ENCODE data around the gene SFI1.

SFI1 gene

GRCh38 chr22:31569126-31569525 is 72.8 kb downstream of the SFI1 start:
- POLR2A ChIA-PET = no interaction called here
- DNase-seq = no peak
- Histone ChIP-seq H3K9me3 (ENCODE audit: control extremely low read depth in 1 of 5, control insufficient read depth in 4 of 5, insufficient read depth in 2 of 5, low read depth in 1 of 5, low read length in 4 of 5) (no peaks in the 10 kb centered on the region), H3K4me3 (ENCODE audit: control insufficient read depth in 1 of 7, extremely low read depth in 1 of 7, insufficient read depth in 4 of 7, low read depth in 2 of 7, low read length in 6 of 7) (no peak overlapping the region), H3K27me3 (replicated peaks in 2 of 5; ENCODE audit: control insufficient read depth in 4 of 5, insufficient read depth in 5 of 5, low read length in 4 of 5) (no peaks in the 10 kb centered on the region), H3K27ac (ENCODE audit: insufficient read depth in 1 of 2, low read depth in 1 of 2, low read length in 2 of 2, poor library complexity in 1 of 2, severe bottlenecking in 2 of 2) (no peak overlapping the region), H3K4me1 (ENCODE audit: control extremely low read depth in 1 of 4, control insufficient read depth in 4 of 4, insufficient read depth in 4 of 4, low read length in 3 of 4) (no peaks in the 10 kb centered on the region), H3K36me3 (ENCODE audit: control insufficient read depth in 4 of 4, insufficient read depth in 4 of 4, low read length in 3 of 4) (peaks cover 5 to 19% (median 8%) of the 10 kb centered on the region in 4 experiments)
- CTCF ChIA-PET = no interaction called here
- WGBS (ENCODE audit: insufficient coverage) = no CpG with 5 or more reads among the region's 1 CpG

DNA sequence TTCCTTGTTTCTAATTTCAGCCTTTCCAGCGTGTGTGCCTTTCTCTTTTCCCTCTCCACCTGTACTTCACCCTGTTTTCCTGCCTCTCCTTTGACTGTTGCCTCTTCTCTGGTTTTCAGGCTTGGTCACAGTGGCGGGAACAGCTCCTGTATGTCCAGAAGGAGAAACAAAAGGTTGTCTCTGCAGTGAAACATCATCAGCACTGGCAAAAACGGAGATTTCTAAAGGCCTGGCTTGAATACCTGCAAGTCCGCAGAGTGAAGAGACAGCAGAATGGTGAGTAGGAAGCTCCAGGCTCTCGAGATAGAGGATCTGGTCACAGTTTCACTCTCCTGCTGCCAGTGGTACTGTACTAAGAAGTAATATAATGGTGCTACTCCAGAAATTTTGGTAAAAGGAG is 76.6 kb downstream of the SFI1 start:
- 93% methylated on average over 5 of the region's 5 CpGs for WGBS (ENCODE audit: insufficient coverage)
- CTCF ChIA-PET = no interaction called here
- no peak overlapping the region for H3K27ac ChIP-seq (ENCODE audit: insufficient read depth in 1 of 2, low read depth in 1 of 2, low read length in 2 of 2, poor library complexity in 1 of 2, severe bottlenecking in 2 of 2)
- H3K27me3 ChIP-seq (replicated peaks in 2 of 5; ENCODE audit: control insufficient read depth in 4 of 5, insufficient read depth in 5 of 5, low read length in 4 of 5) = no peaks in the 10 kb centered on the region
- no peaks in the 10 kb centered on the region for H3K4me1 ChIP-seq (ENCODE audit: control extremely low read depth in 1 of 4, control insufficient read depth in 4 of 4, insufficient read depth in 4 of 4, low read length in 3 of 4)
- POLR2A ChIA-PET = no interaction called here
- H3K4me3 ChIP-seq (ENCODE audit: control insufficient read depth in 1 of 7, extremely low read depth in 1 of 7, insufficient read depth in 4 of 7, low read depth in 2 of 7, low read length in 6 of 7) = no peak overlapping the region
- H3K9me3 ChIP-seq (ENCODE audit: control extremely low read depth in 1 of 5, control insufficient read depth in 4 of 5, insufficient read depth in 2 of 5, low read depth in 1 of 5, low read length in 4 of 5) = no peaks in the 10 kb centered on the region
- H3K36me3 ChIP-seq (ENCODE audit: control insufficient read depth in 4 of 4, insufficient read depth in 4 of 4, low read length in 3 of 4) = peaks cover 4 to 46% (median 24%) of the 10 kb centered on the region in 4 experiments
- no peak for DNase-seq

GRCh38 chr22:31574055-31574670 is 77.8 kb downstream of the SFI1 start:
- Histone ChIP-seq H3K27ac (ENCODE audit: insufficient read depth in 1 of 2, low read depth in 1 of 2, low read length in 2 of 2, poor library complexity in 1 of 2, severe bottlenecking in 2 of 2) (no peak overlapping the region), H3K4me1 (ENCODE audit: control extremely low read depth in 1 of 4, control insufficient read depth in 4 of 4, insufficient read depth in 4 of 4, low read length in 3 of 4) (no peaks in the 10 kb centered on the region), H3K4me3 (ENCODE audit: control insufficient read depth in 1 of 7, extremely low read depth in 1 of 7, insufficient read depth in 4 of 7, low read depth in 2 of 7, low read length in 6 of 7) (no peak overlapping the region), H3K36me3 (ENCODE audit: control insufficient read depth in 4 of 4, insufficient read depth in 4 of 4, low read length in 3 of 4) (peaks cover 4 to 51% (median 29%) of the 10 kb centered on the region in 4 experiments), H3K27me3 (replicated peaks in 2 of 5; ENCODE audit: control insufficient read depth in 4 of 5, insufficient read depth in 5 of 5, low read length in 4 of 5) (no peaks in the 10 kb centered on the region), H3K9me3 (ENCODE audit: control extremely low read depth in 1 of 5, control insufficient read depth in 4 of 5, insufficient read depth in 2 of 5, low read depth in 1 of 5, low read length in 4 of 5) (no peaks in the 10 kb centered on the region)
- WGBS (ENCODE audit: insufficient coverage) = 100% methylated on average over 2 of the region's 3 CpGs
- no peak for DNase-seq
- ChIA-PET CTCF (interaction anchor here (1.0 to 1.6 kb wide), 2 partner anchors 9 to 17 kb away, joined by 4 to 11 read pairs; no protein-coding TSS in a partner anchor), POLR2A (no interaction called here)

- Histone ChIP-seq H3K27ac (ENCODE audit: insufficient read depth in 1 of 2, low read depth in 1 of 2, low read length in 2 of 2, poor library complexity in 1 of 2, severe bottlenecking in 2 of 2) (no peak overlapping the region), H3K27me3 (replicated peaks in 2 of 5; ENCODE audit: control insufficient read depth in 4 of 5, insufficient read depth in 5 of 5, low read length in 4 of 5) (no peaks in the 10 kb centered on the region), H3K4me3 (ENCODE audit: control insufficient read depth in 1 of 7, extremely low read depth in 1 of 7, insufficient read depth in 4 of 7, low read depth in 2 of 7, low read length in 6 of 7) (no peak overlapping the region), H3K9me3 (ENCODE audit: control extremely low read depth in 1 of 5, control insufficient read depth in 4 of 5, insufficient read depth in 2 of 5, low read depth in 1 of 5, low read length in 4 of 5) (no peaks in the 10 kb centered on the region), H3K36me3 (ENCODE audit: control insufficient read depth in 4 of 4, insufficient read depth in 4 of 4, low read length in 3 of 4) (peaks cover 4 to 50% (median 30%) of the 10 kb centered on the region in 4 experiments), H3K4me1 (ENCODE audit: control extremely low read depth in 1 of 4, control insufficient read depth in 4 of 4, insufficient read depth in 4 of 4, low read length in 3 of 4) (no peaks in the 10 kb centered on the region)
- ChIA-PET CTCF (interaction anchor here (0.8 to 1.6 kb wide), 2 partner anchors 18 to 53 kb away, joined by 3 to 11 read pairs; no protein-coding TSS in a partner anchor), POLR2A (no interaction called here)
- 100% methylated on average over 6 of the region's 8 CpGs for WGBS (ENCODE audit: insufficient coverage)
- DNase-seq = no peak
These were observed 78.9 kb downstream of the SFI1 start for GRCh38 chr22:31575190-31575589.

- 100% methylated on average over 5 of the region's 5 CpGs for WGBS (ENCODE audit: insufficient coverage)
- no peak overlapping the region for H3K4me3 ChIP-seq (ENCODE audit: control insufficient read depth in 1 of 7, extremely low read depth in 1 of 7, insufficient read depth in 4 of 7, low read depth in 2 of 7, low read length in 6 of 7)
- no peak for DNase-seq
- H3K27ac ChIP-seq (ENCODE audit: insufficient read depth in 1 of 2, low read depth in 1 of 2, low read length in 2 of 2, poor library complexity in 1 of 2, severe bottlenecking in 2 of 2) = no peak overlapping the region
- no peaks in the 10 kb centered on the region for H3K4me1 ChIP-seq (ENCODE audit: control extremely low read depth in 1 of 4, control insufficient read depth in 4 of 4, insufficient read depth in 4 of 4, low read length in 3 of 4)
- no peaks in the 10 kb centered on the region for H3K27me3 ChIP-seq (replicated peaks in 2 of 5; ENCODE audit: control insufficient read depth in 4 of 5, insufficient read depth in 5 of 5, low read length in 4 of 5)
- POLR2A ChIA-PET = interaction anchor here (0.6 kb wide), 1 partner anchor 13 kb away, joined by 3 read pairs; no protein-coding TSS in a partner anchor
- H3K36me3 ChIP-seq (ENCODE audit: control insufficient read depth in 4 of 4, insufficient read depth in 4 of 4, low read length in 3 of 4) = peaks cover 2 to 43% (median 29%) of the 10 kb centered on the region in 4 experiments
- H3K9me3 ChIP-seq (ENCODE audit: control extremely low read depth in 1 of 5, control insufficient read depth in 4 of 5, insufficient read depth in 2 of 5, low read depth in 1 of 5, low read length in 4 of 5) = no peaks in the 10 kb centered on the region
- CTCF ChIA-PET = no interaction called here
These were observed 81.4 kb downstream of the SFI1 start for GRCh38 chr22:31577711-31578110.

DNA sequence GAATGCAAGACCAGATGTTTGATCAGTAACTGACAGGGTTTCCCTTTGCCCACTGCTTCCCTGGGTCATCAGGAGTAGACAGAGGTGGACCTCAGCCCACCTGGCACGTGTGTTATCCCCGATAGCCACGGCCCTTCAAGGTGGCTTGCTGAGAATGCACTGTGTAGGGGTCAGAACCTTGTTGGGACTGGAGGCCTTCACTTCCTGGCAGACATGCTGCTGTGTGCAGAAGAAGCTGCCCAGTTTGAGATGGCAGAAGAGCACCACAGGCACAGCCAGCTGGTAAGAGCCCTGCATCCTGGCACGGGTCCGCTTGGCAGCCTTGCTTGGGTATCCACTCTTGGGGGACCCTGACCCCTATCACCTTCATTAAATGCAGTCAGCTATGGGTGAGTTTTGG is 81.8 kb downstream of the SFI1 start:
- peaks cover 2 to 39% (median 27%) of the 10 kb centered on the region in 4 experiments for H3K36me3 ChIP-seq (ENCODE audit: control insufficient read depth in 4 of 4, insufficient read depth in 4 of 4, low read length in 3 of 4)
- no peaks in the 10 kb centered on the region for H3K4me1 ChIP-seq (ENCODE audit: control extremely low read depth in 1 of 4, control insufficient read depth in 4 of 4, insufficient read depth in 4 of 4, low read length in 3 of 4)
- ChIA-PET CTCF (no interaction called here), POLR2A (interaction anchor here (0.6 kb wide), 1 partner anchor 14 kb away, joined by 3 read pairs; no protein-coding TSS in a partner anchor)
- H3K4me3 ChIP-seq (ENCODE audit: control insufficient read depth in 1 of 7, extremely low read depth in 1 of 7, insufficient read depth in 4 of 7, low read depth in 2 of 7, low read length in 6 of 7) = no peak overlapping the region
- no peak for DNase-seq
- 96% methylated on average over 4 of the region's 5 CpGs for WGBS (ENCODE audit: insufficient coverage)
- H3K27ac ChIP-seq (ENCODE audit: insufficient read depth in 1 of 2, low read depth in 1 of 2, low read length in 2 of 2, poor library complexity in 1 of 2, severe bottlenecking in 2 of 2) = no peak overlapping the region
- H3K9me3 ChIP-seq (ENCODE audit: control extremely low read depth in 1 of 5, control insufficient read depth in 4 of 5, insufficient read depth in 2 of 5, low read depth in 1 of 5, low read length in 4 of 5) = no peaks in the 10 kb centered on the region
- no peaks in the 10 kb centered on the region for H3K27me3 ChIP-seq (replicated peaks in 2 of 5; ENCODE audit: control insufficient read depth in 4 of 5, insufficient read depth in 5 of 5, low read length in 4 of 5)

DNA sequence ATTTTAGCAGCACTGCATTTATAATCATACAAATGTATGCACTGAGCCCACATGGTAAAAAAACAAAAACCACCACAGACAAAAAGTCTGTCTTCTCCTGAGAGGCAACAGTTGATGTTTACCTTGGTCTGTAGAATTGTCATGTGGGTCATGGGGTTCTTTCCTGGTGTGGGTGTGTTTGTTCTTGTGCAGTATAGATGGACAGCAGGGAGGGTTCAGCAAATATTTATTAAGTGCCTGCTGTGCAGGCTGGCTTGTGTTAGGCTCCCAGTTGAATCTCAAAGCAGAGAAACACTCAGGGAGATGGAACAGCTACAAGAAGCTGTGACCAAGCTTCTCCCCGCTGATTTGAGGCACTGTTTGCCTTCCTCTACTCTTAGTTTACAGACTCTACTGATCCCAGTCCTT is 83.5 kb downstream of the SFI1 start:
- no peaks in the 10 kb centered on the region for H3K4me1 ChIP-seq (ENCODE audit: control extremely low read depth in 1 of 4, control insufficient read depth in 4 of 4, insufficient read depth in 4 of 4, low read length in 3 of 4)
- H3K27ac ChIP-seq (ENCODE audit: insufficient read depth in 1 of 2, low read depth in 1 of 2, low read length in 2 of 2, poor library complexity in 1 of 2, severe bottlenecking in 2 of 2) = no peak overlapping the region
- peaks cover 4 to 45% (median 25%) of the 10 kb centered on the region in 4 experiments for H3K36me3 ChIP-seq (ENCODE audit: control insufficient read depth in 4 of 4, insufficient read depth in 4 of 4, low read length in 3 of 4)
- no peaks in the 10 kb centered on the region for H3K9me3 ChIP-seq (ENCODE audit: control extremely low read depth in 1 of 5, control insufficient read depth in 4 of 5, insufficient read depth in 2 of 5, low read depth in 1 of 5, low read length in 4 of 5)
- 100% methylated on average over 1 of the region's 1 CpG for WGBS (ENCODE audit: insufficient coverage)
- CTCF ChIA-PET = interaction anchor here (1.4 kb wide), 1 partner anchor 53 kb away, joined by 3 read pairs; no protein-coding TSS in a partner anchor
- no peak for DNase-seq
- POLR2A ChIA-PET = no interaction called here
- H3K27me3 ChIP-seq (replicated peaks in 2 of 5; ENCODE audit: control insufficient read depth in 4 of 5, insufficient read depth in 5 of 5, low read length in 4 of 5) = no peaks in the 10 kb centered on the region
- H3K4me3 ChIP-seq (ENCODE audit: control insufficient read depth in 1 of 7, extremely low read depth in 1 of 7, insufficient read depth in 4 of 7, low read depth in 2 of 7, low read length in 6 of 7) = no peak overlapping the region

Data from common myeloid progenitor, CD34-positive (primary cell).